NCI-H460 (cell line): ENCODE results near the gene GTF2A1L. TPM values are rescaled to one million over a fixed set of nuclear protein-coding genes. Genes with fewer than 3 reads are reported as not detected.
"Not testable (repeated sequence)": the region's sequence is repeated elsewhere in the genome, so short reads cannot be mapped to it uniquely, and the experiment has no call there.

Experiments
- DNase-seq: peaks from one replicate; pipeline ENCODE4 v3.0.0-alpha.2; 2016; ENCODE audit warnings: low read depth; ENCODE audit errors: extremely low read depth
- polyA plus RNA-seq: library from polyadenylated mRNA; depleted of rRNA; stranded (reverse); fragments of >200 nt; gene quantifications from 2 replicates; pipeline ENCODE4 v1.2.3, GENCODE V29; 2014; cell fraction: nucleus; rRNA removed
- total RNA-seq: library from RNA; depleted of rRNA; stranded (reverse); fragments of >200 nt; shearing (Covaris generic); gene quantifications from 2 replicates; pipeline ENCODE4 v1.2.3, GENCODE V29; 2014; rRNA removed

GTF2A1L gene
- total RNA-seq = 0.72 TPM in 1 of 2 replicates, not detected in the other
- 0.14 TPM in 1 of 2 replicates, not detected in the other for polyA plus RNA-seq

- no peak for DNase-seq
These were observed at the start of gene GTF2A1L for GRCh38 chr2:48617618-48618017. Gene GTF2A1L, plus strand, starts transcription at chr2:48617856. Its CDS starts 19 bp downstream, at chr2:48617875.

- DNase-seq = no peak
These were observed 49.1 kb upstream of the GTF2A1L start for GRCh38 chr2:48568547-48568946.

- DNase-seq = no peak
These were observed 48.2 kb upstream of the GTF2A1L start for GRCh38 chr2:48569433-48569832.

GRCh38 chr2:48572816-48573215 lies 44.8 kb upstream of the GTF2A1L start:
- DNase-seq = no peak

GRCh38 chr2:48574353-48575287 lies 43.0 kb upstream of the GTF2A1L start:
- no peak for DNase-seq

GRCh38 chr2:48578313-48578712 lies 39.3 kb upstream of the GTF2A1L start:
- DNase-seq = no peak

GRCh38 chr2:48583961-48584360 lies 33.7 kb upstream of the GTF2A1L start:
- no peak for DNase-seq

GRCh38 chr2:48584551-48584950 lies 33.1 kb upstream of the GTF2A1L start:
- DNase-seq = no peak

- no peak for DNase-seq
These were observed 31.2 kb upstream of the GTF2A1L start for GRCh38 chr2:48586433-48586832.

GRCh38 chr2:48587560-48587959 lies 30.1 kb upstream of the GTF2A1L start:
- DNase-seq = no peak

GRCh38 chr2:48587961-48588360 lies 29.7 kb upstream of the GTF2A1L start:
- DNase-seq = no peak

- DNase-seq = no peak
These were observed 28.9 kb upstream of the GTF2A1L start for GRCh38 chr2:48588745-48589144.

- DNase-seq = peak; percentile 44
These were observed 28.4 kb upstream of the GTF2A1L start for GRCh38 chr2:48589170-48589767.

GRCh38 chr2:48590017-48590416 lies 27.6 kb upstream of the GTF2A1L start:
- no peak for DNase-seq

GRCh38 chr2:48592067-48592466 lies 25.6 kb upstream of the GTF2A1L start:
- DNase-seq = no peak

GRCh38 chr2:48596751-48597150 lies 20.9 kb upstream of the GTF2A1L start:
- DNase-seq = not testable (repeated sequence)

GRCh38 chr2:48597492-48597891 lies 20.2 kb upstream of the GTF2A1L start:
- no peak for DNase-seq

- DNase-seq = peak; percentile 40
These were observed 17.3 kb upstream of the GTF2A1L start for GRCh38 chr2:48600204-48600813.

- DNase-seq = no peak
These were observed 16.7 kb upstream of the GTF2A1L start for GRCh38 chr2:48600917-48601316.

GRCh38 chr2:48601349-48601748 lies 16.3 kb upstream of the GTF2A1L start:
- DNase-seq = peak; percentile 32

- DNase-seq = no peak
These were observed 12.0 kb upstream of the GTF2A1L start for GRCh38 chr2:48605482-48606175.
